KMS-11 (cell line): ENCODE measurements around the gene LIG4.

Experiments
- H2AFZ ChIP-seq: fragments of 200-600 bp; sonication (generic); 2 replicates; pipeline ENCODE4 v1.6.1; 2016; ENCODE audit warnings: antibody characterized with exemption, mixed run types, low read depth
- H3K27ac ChIP-seq: fragments of 200-600 bp; sonication (generic); 2 replicates; pipeline ENCODE4 v1.6.1; 2016; ENCODE audit warnings: mild to moderate bottlenecking, mixed run types
- H3K27me3 ChIP-seq: fragments of 200-600 bp; sonication (generic); 2 replicates; pipeline ENCODE4 v1.6.1; 2017; ENCODE audit warnings: mild to moderate bottlenecking, low read depth, mixed run types, moderate library complexity; ENCODE audit not compliant: insufficient read depth
- H3K36me3 ChIP-seq: fragments of 200-600 bp; sonication (generic); 2 replicates; pipeline ENCODE4 v1.6.1; 2017; ENCODE audit warnings: mild to moderate bottlenecking, mixed run types; ENCODE audit not compliant: insufficient read depth
- H3K4me1 ChIP-seq: fragments of 200-600 bp; sonication (generic); 2 replicates; pipeline ENCODE4 v1.6.1; 2016; ENCODE audit warnings: mild to moderate bottlenecking, low read depth, mixed run types; ENCODE audit not compliant: poor library complexity, severe bottlenecking
- H3K4me2 ChIP-seq: fragments of 200-600 bp; sonication (generic); 2 replicates; pipeline ENCODE4 v1.7.0; 2016; ENCODE audit warnings: mild to moderate bottlenecking, mixed run types
- H3K4me3 ChIP-seq: fragments of 200-600 bp; sonication (generic); IDR thresholded peaks from 2 replicates; pipeline ENCODE4 v1.6.1; 2017; ENCODE audit warnings: low read depth, low read length, mixed read lengths; ENCODE audit not compliant: insufficient read depth
- H3K79me2 ChIP-seq: fragments of 200-600 bp; sonication (generic); 2 replicates; pipeline ENCODE4 v1.6.1; 2016; ENCODE audit warnings: low read depth, mixed run types; ENCODE audit not compliant: insufficient read depth
- H3K9ac ChIP-seq: fragments of 200-600 bp; sonication (generic); 2 replicates; pipeline ENCODE4 v1.6.1; 2016; ENCODE audit warnings: mild to moderate bottlenecking, mixed run types
- H4K20me1 ChIP-seq: fragments of 200-600 bp; sonication (generic); 2 replicates; pipeline ENCODE4 v1.6.1; 2016; ENCODE audit warnings: mild to moderate bottlenecking, mixed run types; ENCODE audit not compliant: insufficient read depth
- TF ChIP-seq, protein P1 (sequence below): fragments of 200-600 bp; sonication (generic); conservative IDR thresholded peaks from 2 replicates; pipeline ENCODE4 v1.6.1; 2017; ENCODE audit warnings: low read depth, mild to moderate bottlenecking, antibody characterized with exemption, low read length, moderate library complexity, mixed read lengths

The LIG4 gene

DNA sequence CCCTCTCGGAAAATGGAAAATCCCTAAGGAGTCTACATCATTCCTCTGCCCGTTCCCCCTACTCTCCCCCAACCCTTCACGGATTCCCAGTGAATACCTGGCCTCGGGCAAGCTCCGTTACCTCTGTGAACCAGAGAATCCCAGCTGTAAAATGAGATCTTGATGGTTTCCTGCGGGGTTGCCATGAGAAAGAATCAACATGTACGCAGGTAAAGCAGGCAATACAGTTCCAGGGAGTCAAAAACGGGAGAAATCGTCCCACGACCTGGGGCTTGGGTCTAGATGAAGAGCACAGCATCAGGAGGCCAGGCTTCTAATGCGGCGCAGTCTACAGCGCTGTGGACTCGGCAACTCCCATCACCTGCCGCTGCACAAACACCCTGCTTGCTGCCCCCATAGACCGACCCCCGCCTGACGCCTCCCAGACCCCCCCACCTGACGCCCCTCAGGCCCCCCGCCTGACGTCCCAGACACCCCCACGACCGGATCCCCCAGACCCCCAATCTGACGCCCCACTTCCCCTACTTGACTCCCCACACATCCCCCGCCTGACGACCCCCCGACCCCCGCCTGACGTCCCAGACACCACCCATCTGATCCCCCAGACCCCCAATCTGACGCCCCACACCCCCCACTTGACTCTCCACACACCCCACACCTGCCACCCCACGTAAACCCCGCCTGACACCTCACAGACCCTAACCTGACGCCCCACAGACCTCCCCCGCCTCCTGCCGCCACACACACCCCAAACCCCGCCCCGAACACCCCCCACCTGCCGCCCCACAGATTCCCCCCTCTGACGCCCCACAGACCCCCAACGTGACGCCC is 680 bp downstream of the LIG4 start:
- H3K4me3 ChIP-seq, result no peak overlapping the region
- H3K9ac ChIP-seq, result no peak overlapping the region
- no peak overlapping the region for H3K27ac ChIP-seq
- H2AFZ ChIP-seq, result no peak overlapping the region
- peaks cover 8% of the 10 kb centered on the region; the same call in 1 of the 2 replicates for H3K79me2 ChIP-seq
- H3K27me3 ChIP-seq, result no peaks in the 10 kb centered on the region
- H3K4me1 ChIP-seq, result peaks cover 12% of the 10 kb centered on the region
- no peak overlapping the region for H3K4me2 ChIP-seq
- TF ChIP-seq, protein P1, sequence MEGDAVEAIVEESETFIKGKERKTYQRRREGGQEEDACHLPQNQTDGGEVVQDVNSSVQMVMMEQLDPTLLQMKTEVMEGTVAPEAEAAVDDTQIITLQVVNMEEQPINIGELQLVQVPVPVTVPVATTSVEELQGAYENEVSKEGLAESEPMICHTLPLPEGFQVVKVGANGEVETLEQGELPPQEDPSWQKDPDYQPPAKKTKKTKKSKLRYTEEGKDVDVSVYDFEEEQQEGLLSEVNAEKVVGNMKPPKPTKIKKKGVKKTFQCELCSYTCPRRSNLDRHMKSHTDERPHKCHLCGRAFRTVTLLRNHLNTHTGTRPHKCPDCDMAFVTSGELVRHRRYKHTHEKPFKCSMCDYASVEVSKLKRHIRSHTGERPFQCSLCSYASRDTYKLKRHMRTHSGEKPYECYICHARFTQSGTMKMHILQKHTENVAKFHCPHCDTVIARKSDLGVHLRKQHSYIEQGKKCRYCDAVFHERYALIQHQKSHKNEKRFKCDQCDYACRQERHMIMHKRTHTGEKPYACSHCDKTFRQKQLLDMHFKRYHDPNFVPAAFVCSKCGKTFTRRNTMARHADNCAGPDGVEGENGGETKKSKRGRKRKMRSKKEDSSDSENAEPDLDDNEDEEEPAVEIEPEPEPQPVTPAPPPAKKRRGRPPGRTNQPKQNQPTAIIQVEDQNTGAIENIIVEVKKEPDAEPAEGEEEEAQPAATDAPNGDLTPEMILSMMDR, result no peak
- H4K20me1 ChIP-seq, result no peaks in the 10 kb centered on the region
- no peaks in the 10 kb centered on the region for H3K36me3 ChIP-seq

DNA sequence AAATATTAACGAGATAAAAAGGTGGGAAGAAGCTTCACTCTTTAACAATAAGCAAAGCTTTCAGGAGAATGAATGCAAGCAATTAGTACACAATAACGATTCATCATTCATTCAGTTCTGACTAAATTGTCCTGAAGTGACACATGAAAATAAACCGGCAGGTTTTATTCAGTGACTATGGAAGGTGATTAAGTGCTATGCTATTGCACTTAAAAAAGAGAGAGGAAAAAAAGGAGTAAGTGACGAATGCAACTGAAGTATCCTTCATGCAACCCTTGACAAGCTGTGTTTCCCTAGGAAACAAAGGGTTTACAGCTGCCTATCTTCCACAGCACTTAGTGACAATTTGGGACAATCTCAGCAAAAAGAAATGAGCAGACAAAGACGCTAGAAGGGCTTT is 1.4 kb downstream of the LIG4 start:
- Histone ChIP-seq H3K4me2 (no peak overlapping the region), H3K4me1 (peaks cover 12% of the 10 kb centered on the region), H3K4me3 (no peak overlapping the region), H3K79me2 (peaks cover 1% of the 10 kb centered on the region; the same call in 1 of the 2 replicates), H3K9ac (no peak overlapping the region), H2AFZ (no peak overlapping the region), H3K27ac (no peak overlapping the region), H4K20me1 (no peaks in the 10 kb centered on the region), H3K27me3 (no peaks in the 10 kb centered on the region), H3K36me3 (no peaks in the 10 kb centered on the region)
- TF ChIP-seq, protein P1, result no peak

DNA sequence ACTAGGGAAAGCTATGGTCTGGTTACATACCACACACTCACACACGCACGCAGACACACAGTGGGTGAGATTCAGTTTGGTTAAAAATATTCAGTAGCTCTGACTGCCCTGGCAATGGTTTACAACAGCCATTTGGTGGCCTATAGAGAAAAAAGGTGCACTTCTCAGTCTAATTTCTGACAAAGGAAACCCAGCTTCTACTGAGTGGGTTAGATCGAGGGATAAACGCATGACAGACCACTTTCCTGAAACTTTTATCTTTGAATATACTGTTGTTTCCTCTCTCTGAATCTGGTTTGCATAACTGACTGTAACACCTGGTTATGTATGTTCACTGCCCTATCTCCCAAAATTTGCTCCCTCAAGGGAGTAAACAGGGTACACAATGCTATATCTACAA is 2.5 kb downstream of the LIG4 start:
- Histone ChIP-seq H3K36me3 (no peaks in the 10 kb centered on the region), H3K4me1 (peaks cover 12% of the 10 kb centered on the region), H3K9ac (no peak overlapping the region), H3K4me2 (no peak overlapping the region), H3K27ac (no peak overlapping the region), H3K4me3 (no peak overlapping the region), H3K27me3 (no peaks in the 10 kb centered on the region), H3K79me2 (no peaks in the 10 kb centered on the region), H4K20me1 (no peaks in the 10 kb centered on the region), H2AFZ (no peak overlapping the region)
- TF ChIP-seq, protein P1, result no peak

DNA sequence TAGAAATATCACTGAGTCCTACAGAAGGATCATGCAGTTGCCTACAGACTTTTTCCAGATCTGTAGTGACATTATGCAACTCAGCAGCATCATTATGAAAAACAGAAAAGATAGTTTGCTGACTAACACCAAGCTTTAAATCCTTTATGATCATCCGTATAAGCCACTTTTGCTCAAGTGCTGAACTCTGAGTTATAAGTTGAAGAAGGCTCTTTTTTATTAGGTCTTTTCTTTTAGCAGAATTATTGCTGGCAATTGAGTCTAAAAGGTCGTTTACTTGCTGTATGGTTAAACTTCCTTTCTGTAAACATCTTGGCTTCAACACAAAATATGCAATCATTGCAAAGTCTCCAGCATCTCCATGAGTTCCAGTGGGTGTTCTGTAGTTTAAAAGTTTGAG is 4.8 kb downstream of the LIG4 start:
- Histone ChIP-seq H2AFZ (no peak overlapping the region), H3K4me3 (no peak overlapping the region), H3K36me3 (no peaks in the 10 kb centered on the region), H3K4me2 (no peak overlapping the region), H3K9ac (no peak overlapping the region), H3K27ac (no peak overlapping the region), H3K27me3 (no peaks in the 10 kb centered on the region), H3K79me2 (no peaks in the 10 kb centered on the region), H3K4me1 (no peaks in the 10 kb centered on the region), H4K20me1 (no peaks in the 10 kb centered on the region)
- TF ChIP-seq, protein P1, result no peak
